Caki2 (cell line): ENCODE measurements around the gene PLD5. TPM values are rescaled to one million over a fixed set of nuclear protein-coding genes. Genes with fewer than 3 reads are reported as not detected.
"Not testable (repeated sequence)": the region's sequence is repeated elsewhere in the genome, so short reads cannot be mapped to it uniquely, and the experiment has no call there.

Experiments
- DNase-seq: peaks from one replicate; pipeline ENCODE4 v3.0.0-alpha.2; 2015; ENCODE audit warnings: low read depth
- in situ Hi-C: cut with HindIII; loops from 2 replicates; pipeline ENCODE4 v1.10.0; 2016; ENCODE audit warnings: low sequenced_read_pairs, low pct_unique_long_range_greater_than_20kb, mixed read lengths
- total RNA-seq: library from RNA; depleted of rRNA; stranded (reverse); fragments of >200 nt; shearing (Covaris generic); gene quantifications from 2 replicates; pipeline ENCODE4 v1.2.3, GENCODE V29; 2014; ENCODE audit warnings: low replicate concordance

Gene PLD5
- total RNA-seq, 1 experiment from 2014 or later: 2.5 TPM

DNA sequence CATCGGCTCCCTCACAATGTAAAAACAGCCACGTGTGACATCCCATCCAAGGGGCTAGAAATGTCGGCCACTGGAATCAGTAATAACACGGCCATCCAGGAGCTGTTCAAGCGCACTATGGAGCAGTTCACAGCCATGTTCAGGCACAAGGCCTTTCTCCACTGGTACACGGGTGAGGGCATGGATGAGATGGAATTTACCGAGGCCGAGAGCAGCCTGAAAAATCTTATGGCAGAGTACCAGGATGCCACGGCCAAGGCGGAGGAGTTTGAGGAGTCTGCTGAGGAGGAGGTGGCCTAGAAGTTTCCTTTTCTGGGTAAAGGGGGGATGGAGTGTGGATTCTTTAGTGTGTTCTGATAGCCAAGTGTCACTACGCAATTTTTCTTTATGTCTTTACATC, 464.5 kb downstream of the PLD5 start:
- in situ Hi-C loops: no loop called here
- DNase-seq: no peak

DNA sequence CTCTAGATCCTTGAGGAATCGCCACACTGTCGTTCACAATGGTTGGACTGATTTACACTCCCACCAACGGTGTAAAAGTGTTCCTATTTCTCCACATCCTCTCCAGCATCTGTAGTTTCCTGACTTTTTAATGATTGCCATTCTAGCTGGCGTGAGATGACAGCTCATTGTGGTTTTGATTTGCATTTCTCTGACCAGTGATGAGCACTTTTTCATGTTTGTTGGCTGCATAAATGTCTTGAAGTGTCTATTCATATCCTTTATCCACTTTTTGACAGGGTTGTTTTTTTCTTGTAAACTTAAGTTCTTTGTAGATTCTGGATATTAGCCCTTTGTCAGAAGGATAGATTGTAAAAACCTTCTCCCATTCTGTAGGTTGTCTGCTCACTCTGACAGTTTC, 465.9 kb downstream of the PLD5 start:
- in situ Hi-C loops: not testable (repeated sequence)

DNA sequence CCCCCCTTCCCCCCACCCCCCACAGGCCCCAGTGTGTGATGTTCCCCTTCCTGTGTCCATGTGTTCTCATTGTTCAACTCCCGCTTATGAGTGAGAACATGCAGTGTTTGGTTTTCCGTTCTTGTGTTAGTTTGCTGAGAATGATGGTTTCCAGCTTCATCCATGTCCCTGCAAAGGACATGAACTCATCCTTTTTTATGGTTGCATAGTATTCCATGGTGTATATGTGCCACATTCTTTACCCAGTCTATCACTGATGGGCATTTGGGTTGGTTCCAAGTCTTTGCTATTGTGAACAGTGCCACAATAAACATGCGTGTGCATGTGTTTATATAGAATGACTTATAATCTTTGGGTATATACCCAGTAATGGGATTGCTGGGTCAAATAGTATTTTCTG, 466.3 kb downstream of the PLD5 start:
- in situ Hi-C loops, DNase-seq: not testable (repeated sequence)

More for the DNA sequence above, 465.9 kb downstream of the PLD5 start:
- DNase-seq: not testable (repeated sequence)

DNA sequence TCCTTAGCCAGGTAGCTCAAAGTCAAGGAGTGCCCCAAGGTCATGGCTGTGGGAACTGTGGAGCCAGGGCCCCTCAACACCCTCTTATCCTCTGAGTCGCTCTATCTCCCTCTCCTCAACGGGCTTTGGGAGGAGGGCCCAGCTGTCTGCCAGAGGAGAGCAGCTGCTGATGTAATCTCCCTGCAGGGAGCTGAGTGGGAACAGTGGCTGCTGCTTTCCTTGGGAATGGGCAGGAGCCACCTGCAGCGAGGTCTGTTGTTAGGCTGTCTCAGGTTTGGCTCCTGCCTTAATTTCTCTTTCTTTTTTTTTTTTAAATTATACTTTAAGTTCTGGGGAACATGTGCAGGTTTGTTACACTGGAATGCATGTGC, 466.8 kb downstream of the PLD5 start:
- no peak for DNase-seq
- in situ Hi-C loops: no loop called here

DNA sequence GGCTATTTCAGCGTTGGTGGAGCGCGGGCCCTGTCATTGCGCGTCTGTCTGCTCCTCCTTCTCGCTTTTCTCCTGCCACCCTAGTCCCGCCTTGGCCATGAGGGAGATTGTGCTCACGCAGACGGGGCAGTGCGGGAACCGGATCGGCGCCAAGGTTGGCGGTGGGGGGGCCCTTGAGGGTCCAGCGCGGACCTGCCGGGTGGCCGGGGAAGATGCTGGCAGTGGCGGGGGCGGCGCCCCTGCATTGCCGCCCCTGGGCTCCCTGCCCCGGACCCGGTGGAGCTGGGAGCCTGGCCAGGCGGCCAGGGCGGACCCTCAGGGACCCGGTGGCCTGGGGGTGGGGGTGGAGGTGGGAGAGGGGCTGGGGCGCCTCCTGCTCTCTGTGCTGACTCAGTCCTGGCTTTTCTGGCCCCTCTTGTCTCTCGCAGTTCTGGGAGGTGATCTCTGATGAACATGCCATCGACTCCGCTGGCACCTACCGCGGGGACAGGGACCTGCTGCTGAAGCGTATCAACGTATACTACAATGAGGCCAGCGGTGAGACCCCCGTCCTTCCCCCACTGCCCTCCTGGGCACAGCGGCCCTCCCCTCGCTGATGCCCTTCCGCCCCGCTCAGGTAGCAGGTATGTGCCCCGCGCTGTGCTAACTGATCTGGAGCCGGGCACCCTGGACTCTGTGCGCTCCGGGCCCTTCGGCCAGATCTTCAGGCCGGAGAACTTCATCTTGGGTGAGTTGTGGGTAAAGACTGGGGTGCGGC, 467.3 kb downstream of the PLD5 start:
- no peak for DNase-seq
- in situ Hi-C loops: no loop called here

DNA sequence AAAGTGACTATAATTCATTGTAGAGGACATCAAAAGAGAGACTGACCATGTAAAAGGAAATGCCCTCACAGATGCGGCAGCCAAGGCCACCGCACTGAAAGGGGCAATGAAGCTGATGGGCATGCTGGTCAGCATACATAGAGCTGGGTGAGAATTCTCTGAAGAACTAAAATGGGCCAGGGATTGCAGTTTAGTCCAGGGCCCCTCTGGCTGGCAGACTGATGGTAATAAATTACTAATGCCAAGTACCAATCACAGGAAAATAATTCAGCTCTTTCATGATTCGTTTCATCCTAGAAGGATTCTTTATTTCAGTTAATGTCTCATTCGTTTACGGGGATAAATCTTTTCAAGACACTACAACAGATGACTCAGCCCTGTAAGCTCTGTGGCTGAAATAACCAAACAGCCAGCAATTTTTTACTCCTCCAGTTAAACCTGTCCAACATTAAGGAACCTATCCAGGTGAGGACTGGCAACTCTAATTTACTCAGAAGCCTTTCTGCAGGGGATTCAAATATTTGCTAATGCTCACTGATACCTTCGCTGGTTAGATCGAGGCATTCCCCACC, 468.7 kb downstream of the PLD5 start:
- in situ Hi-C loops: no loop called here
- DNase-seq: no peak

DNA sequence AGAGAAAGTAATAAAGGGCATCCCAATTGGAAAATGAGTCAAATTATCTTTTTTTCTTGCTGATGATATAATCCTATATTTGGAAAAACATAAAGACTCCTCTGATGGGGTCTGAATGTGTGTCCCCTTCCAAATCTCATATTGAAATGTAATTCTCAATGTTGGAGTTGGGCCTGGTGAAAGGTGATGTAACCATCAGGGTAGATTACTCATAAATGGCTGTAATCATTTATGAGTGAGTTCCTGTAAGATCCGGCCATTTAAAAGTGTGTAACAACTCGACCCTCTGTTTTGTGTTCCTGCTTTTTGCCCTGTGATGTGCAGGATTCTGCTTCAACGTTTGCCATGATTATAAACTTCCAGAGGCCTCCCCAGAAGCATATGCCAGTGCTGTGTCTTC, 481.3 kb downstream of the PLD5 start:
- in situ Hi-C loops: no loop called here
- no peak for DNase-seq

DNA sequence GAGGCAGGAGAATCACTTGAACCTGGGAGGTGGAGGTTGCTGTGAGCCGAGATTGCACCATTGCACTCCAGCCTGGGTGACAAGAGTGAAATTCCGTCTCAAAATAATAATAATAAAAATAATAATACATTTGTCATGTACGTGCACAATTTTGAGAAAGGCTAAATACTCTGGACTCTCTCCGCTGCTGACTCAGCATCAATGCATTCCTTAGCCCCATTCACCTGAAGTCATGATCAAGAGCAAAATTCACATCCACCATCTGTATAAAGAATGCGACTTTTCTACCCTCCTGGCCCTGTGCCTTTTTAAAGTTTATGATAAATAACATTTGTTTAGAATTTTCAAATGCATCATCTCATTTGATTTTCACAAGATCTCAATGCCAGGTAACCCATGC, 490.1 kb downstream of the PLD5 start:
- no peak for DNase-seq
- in situ Hi-C loops: no loop called here

DNA sequence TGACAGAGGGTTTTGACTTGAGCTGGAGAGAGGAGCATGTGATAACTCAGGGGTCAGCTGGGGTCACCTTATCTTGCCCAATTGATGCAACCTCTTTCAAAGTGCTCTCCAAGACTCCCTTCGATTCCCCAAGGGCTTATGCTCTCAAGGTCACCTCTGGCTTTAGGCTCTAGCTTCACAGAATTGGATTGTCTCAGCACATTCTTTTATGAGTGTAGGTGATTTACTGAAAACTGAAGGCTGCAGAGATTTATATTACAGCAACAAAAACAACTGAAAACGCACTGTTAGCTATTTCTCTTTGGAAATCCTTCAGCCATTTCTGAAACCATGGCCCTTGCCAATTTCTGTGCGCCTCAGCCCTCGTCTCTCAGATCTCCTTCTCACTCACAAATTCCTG, 491.1 kb downstream of the PLD5 start:
- DNase-seq: no peak
- in situ Hi-C loops: no loop called here
